Ecto neural progenitor cell (in vitro differentiated cells): ENCODE data around the gene ENAH.
"Not testable (repeated sequence)": the region's sequence is repeated elsewhere in the genome, so short reads cannot be mapped to it uniquely, and the experiment has no call there.

Source experiments
- DNase-seq: peaks from one replicate; pipeline ENCODE4 v3.0.0-alpha.2; 2018; ENCODE audit warnings: low spot score

Gene ENAH

GRCh38 chr1:225644666-225645065 is 8.3 kb downstream of the ENAH start:
- no peak for DNase-seq

- DNase-seq: no peak
Measured at GRCh38 chr1:225642177-225642576, 10.7 kb downstream of the ENAH start.

- DNase-seq: no peak
Measured at GRCh38 chr1:225638853-225639252, 14.1 kb downstream of the ENAH start.

DNA sequence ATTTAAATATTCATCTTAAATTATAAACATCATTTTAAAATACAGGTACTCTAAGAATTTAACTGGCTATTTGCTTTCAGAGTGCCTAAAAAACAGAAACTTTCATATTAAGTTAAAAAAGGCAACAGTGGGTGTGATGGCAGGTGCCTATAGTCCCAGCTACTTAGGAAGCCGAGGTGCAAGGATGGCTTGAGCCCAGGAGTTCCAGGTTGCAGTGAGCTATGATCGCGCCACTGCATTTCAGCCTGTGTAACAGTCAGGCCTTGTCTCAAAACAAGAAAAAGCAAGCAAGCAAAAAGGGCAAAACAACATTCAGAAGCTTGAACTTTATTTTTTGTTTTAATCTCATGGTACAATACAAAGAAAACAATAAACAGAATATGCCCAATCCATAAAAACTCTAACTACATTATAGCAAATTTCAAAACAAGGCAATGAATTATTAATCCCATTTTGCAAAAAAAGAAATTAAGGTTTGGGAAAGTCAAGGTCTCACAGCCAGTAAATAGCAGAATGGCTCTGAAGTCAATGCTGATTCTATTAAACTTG is 15.2 kb downstream of the ENAH start:
- no peak for DNase-seq

- DNase-seq: not testable (repeated sequence)
Measured at GRCh38 chr1:225636992-225637391, 15.9 kb downstream of the ENAH start.

GRCh38 chr1:225635649-225636048 is 17.3 kb downstream of the ENAH start:
- DNase-seq: no peak

DNA sequence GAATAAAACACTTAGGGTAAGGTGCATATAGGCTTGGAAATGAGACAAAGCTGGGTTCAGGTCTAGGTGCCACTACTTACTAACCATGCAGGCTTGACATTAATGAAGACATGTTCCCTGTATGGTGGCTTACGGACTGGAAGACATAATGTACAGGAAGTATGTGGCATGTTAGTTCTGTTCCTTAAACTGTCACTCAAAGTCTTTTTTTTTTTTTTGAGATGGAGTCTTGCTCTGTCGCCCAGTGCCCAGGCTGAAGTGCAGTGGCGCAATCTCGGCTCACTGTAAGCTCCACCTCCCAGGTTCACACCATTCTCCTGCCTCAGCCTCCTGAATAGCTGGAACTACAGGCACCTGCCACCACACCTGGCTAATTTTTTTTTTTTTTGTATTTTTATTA is 20.1 kb downstream of the ENAH start:
- DNase-seq: not testable (repeated sequence)

GRCh38 chr1:225631021-225631663 is 21.8 kb downstream of the ENAH start:
- no peak for DNase-seq

DNA sequence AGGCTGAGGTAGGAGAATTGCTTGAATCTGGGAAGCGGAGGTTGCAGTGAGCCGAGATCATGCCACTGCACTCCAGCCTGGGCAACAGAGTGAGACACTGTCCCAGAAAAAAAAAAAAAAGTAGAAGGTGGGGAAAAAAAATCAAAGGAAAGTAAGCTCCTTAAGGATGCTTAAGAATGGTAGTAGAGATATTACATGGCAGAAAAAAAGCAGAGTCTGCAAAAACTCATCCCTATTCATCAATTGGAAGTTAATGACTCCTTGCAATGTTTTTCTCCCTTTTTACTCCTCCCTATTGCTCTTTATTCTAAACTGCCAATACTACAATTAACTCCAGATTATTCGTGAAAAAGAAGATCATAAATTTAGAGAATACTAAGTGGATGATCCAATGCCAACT is 23.4 kb downstream of the ENAH start:
- no peak for DNase-seq

DNA sequence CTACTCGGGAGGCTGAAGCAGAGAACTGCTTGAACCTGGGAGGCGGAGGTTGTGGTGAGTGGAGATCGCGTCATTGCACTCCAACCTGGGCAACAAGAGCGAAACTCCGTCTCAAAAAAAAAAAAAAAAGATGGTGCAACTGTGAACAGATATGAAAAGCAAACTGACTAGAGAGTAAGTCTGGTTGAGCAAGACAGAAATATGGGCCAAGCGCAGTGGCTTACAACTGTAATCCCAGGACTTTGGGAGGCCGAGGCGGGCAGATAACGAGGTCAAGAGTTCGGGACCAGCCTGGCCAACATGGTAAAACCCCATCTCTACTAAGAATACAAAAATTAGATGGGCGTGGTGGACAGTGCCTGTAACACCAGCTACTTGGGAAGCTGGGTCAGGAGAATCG is 24.1 kb downstream of the ENAH start:
- not testable (repeated sequence) for DNase-seq

GRCh38 chr1:225627304-225627947 is 25.5 kb downstream of the ENAH start:
- DNase-seq: no peak

GRCh38 chr1:225626698-225627097 is 26.2 kb downstream of the ENAH start:
- no peak for DNase-seq

- no peak for DNase-seq
Measured at GRCh38 chr1:225617956-225618355, 35.0 kb downstream of the ENAH start.

GRCh38 chr1:225617479-225617878 is 35.4 kb downstream of the ENAH start:
- DNase-seq: no peak

DNA sequence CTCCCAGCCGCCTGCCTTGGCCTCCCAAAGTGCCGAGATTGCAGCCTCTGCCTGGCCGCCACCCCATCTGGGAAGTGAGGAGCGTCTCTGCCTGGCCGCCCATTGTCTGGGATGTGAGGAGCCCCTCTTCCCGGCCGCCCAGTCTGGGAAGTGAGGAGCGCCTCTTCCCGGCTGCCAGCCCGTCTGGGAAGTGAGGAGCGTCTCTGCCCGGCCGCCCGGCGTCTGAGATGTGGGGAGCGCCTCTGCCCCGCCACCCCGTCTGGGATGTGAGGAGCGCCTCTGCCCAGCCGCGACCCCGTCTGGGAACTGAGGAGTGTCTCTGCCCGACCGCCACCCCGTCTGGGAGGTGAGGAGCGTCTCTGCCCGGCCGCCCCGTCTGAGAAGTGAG is 37.5 kb downstream of the ENAH start:
- DNase-seq: not testable (repeated sequence)

- no peak for DNase-seq
Measured at GRCh38 chr1:225613006-225613405, 39.9 kb downstream of the ENAH start.

DNA sequence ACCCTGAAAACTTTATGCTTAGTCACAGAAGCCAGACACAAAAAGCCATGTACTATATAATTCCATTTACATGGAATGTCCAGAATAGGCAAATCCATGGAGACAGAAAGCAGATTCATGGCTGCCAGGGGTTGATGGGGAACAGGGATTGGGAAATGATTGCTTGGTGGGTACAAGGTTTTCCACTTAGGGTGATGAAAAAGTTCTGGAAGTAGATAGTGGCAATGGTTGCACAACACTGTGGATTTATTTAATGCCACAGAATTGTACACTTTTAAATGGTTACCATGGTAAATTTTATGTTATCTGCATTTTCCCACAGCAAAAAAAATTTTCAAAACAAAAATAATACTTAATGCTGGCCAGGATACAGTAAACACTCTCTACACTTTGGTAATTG is 40.6 kb downstream of the ENAH start:
- no peak for DNase-seq

- DNase-seq: no peak
Measured at GRCh38 chr1:225611537-225612223, 41.2 kb downstream of the ENAH start.

DNA sequence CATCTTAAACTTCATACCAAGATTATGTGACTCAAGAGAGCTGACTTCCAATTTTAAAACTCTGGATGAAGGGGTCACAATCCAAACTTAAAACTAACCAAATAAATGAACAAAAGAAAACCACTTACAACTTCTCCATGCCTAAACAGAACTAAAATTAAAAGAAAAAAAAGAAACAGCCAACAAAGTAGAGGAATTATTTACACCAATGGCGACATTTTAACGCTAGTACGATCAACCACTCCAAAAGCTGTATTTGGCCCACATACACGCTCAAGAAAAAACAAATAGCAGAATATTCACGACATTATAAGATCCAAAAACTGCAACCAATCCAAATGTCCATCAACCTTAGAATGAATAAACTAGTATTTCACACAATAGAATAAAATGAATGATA is 42.4 kb downstream of the ENAH start:
- DNase-seq: no peak

GRCh38 chr1:225608014-225608796 is 44.7 kb downstream of the ENAH start:
- DNase-seq: no peak

DNA sequence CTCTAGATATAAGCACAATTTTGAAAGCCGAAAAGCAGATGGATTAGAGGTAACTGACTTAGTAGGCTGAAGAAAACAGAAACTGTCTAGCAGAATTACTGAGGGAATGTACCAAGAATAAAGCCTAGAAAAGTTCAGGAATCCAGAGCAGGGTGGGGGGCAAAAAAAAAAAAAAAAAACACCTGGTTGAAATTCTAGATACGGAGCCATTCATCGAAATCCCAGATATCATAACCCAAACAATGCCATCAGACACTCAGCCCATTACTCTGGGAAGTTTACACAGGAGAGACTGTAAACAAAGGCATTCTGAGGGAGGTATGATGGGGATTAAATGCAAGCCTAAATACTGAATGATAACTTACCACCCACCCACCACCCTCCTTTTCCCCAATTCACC is 45.6 kb downstream of the ENAH start:
- no peak for DNase-seq
